ENCODE measurements around the gene RRAD. TPM values are rescaled to one million over a fixed set of nuclear protein-coding genes. Genes with fewer than 3 reads are reported as not detected.

Gene RRAD
- total RNA-seq, 1 experiment from 2014 or later, result 4.3 TPM

DNA sequence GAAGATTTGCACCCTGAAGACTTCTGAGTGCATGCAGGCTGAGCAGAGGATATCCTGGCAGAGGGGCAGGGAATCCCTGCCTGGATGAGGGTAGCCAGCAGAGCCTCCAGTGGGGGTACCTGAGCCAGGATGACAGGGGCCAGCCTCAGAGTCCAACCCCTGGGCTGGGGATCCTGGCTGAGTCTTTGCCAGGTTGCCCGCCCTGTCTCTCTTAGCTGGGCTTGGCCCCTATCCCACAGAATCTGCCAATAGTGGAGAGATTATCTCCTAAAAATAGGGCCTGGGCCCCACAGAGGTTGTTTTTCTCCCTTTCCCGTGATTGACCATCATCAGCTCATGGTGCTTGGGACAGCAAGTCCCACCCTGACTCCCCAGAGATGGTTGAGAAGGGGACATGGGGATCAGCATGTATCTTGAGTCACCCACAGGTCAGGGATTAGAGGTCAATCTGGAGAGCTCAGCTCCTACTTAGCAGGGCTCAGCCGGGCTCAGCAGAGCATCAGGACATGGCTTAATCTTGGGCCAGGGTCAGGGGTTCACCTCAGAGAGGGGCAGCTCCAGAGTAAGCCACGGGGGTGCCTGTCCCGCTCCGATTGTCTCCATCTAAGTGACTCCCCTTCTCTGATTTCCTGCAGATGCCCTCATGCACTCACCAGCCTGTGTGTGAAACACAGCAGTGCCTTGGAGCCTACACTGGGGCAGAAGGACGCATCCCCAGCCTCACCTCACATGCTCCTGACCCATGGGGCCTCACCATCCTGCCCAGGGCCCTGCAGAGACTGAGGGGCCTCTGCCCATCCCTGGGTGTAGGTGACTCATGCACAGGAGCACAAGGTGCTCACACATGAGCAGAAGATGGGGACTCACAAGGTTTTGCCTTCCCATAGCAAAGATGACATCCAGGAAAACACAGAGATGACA is 18.2 kb downstream of the RRAD start:
- CTCF ChIA-PET, result no interaction called here
- TF ChIP-seq SIN3A (IDR thresholded peaks at IDR 0.05; ENCODE audit: borderline replicate concordance, insufficient read depth, low read depth, low read length) (no peak), TCF7L2 (IDR thresholded peaks at IDR 0.05; ENCODE audit: low read depth, low read length) (no peak), POLR2AphosphoS5 (IDR thresholded peaks at IDR 0.05; ENCODE audit: low read depth, low read length) (no peak)
- TF ChIP-seq, protein P1, sequence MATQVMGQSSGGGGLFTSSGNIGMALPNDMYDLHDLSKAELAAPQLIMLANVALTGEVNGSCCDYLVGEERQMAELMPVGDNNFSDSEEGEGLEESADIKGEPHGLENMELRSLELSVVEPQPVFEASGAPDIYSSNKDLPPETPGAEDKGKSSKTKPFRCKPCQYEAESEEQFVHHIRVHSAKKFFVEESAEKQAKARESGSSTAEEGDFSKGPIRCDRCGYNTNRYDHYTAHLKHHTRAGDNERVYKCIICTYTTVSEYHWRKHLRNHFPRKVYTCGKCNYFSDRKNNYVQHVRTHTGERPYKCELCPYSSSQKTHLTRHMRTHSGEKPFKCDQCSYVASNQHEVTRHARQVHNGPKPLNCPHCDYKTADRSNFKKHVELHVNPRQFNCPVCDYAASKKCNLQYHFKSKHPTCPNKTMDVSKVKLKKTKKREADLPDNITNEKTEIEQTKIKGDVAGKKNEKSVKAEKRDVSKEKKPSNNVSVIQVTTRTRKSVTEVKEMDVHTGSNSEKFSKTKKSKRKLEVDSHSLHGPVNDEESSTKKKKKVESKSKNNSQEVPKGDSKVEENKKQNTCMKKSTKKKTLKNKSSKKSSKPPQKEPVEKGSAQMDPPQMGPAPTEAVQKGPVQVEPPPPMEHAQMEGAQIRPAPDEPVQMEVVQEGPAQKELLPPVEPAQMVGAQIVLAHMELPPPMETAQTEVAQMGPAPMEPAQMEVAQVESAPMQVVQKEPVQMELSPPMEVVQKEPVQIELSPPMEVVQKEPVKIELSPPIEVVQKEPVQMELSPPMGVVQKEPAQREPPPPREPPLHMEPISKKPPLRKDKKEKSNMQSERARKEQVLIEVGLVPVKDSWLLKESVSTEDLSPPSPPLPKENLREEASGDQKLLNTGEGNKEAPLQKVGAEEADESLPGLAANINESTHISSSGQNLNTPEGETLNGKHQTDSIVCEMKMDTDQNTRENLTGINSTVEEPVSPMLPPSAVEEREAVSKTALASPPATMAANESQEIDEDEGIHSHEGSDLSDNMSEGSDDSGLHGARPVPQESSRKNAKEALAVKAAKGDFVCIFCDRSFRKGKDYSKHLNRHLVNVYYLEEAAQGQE (IDR thresholded peaks at IDR 0.05; ENCODE audit: insufficient read depth in 1 of 2, low read depth in 2 of 2, low read length in 1 of 2), result no peak
- DNase-seq (ENCODE audit: low read depth, low spot score) (no peak), ATAC-seq (no peak)
- no peaks in the 10 kb centered on the region for H3K9me3 ChIP-seq (ENCODE audit: control insufficient read depth, insufficient read depth, low read depth, low read length)
- no peak overlapping the region for H3K27ac ChIP-seq (ENCODE audit: low read length)
- intact Hi-C loops (cut with micrococcal nuclease; ENCODE audit: unreplicated experiment) (no loop called here), in situ Hi-C loops (cut with HindIII; ENCODE audit: low pct_unique_long_range_greater_than_20kb, low sequenced_read_pairs) (no loop called here)
- no peaks in the 10 kb centered on the region for H3K36me3 ChIP-seq (ENCODE audit: control insufficient read depth, insufficient read depth, low read length)
- BruUV-seq (replicated peaks), result no TSS peak
- no peaks in the 10 kb centered on the region for H3K27me3 ChIP-seq (ENCODE audit: control insufficient read depth, insufficient read depth, low read length)
- no peaks in the 10 kb centered on the region for H3K4me1 ChIP-seq (ENCODE audit: control insufficient read depth, insufficient read depth, low read length)
- POLR2A ChIA-PET, result no interaction called here
- no peak overlapping the region for H3K4me3 ChIP-seq (ENCODE audit: low read depth in 2 of 2, low read length in 2 of 2)

DNA sequence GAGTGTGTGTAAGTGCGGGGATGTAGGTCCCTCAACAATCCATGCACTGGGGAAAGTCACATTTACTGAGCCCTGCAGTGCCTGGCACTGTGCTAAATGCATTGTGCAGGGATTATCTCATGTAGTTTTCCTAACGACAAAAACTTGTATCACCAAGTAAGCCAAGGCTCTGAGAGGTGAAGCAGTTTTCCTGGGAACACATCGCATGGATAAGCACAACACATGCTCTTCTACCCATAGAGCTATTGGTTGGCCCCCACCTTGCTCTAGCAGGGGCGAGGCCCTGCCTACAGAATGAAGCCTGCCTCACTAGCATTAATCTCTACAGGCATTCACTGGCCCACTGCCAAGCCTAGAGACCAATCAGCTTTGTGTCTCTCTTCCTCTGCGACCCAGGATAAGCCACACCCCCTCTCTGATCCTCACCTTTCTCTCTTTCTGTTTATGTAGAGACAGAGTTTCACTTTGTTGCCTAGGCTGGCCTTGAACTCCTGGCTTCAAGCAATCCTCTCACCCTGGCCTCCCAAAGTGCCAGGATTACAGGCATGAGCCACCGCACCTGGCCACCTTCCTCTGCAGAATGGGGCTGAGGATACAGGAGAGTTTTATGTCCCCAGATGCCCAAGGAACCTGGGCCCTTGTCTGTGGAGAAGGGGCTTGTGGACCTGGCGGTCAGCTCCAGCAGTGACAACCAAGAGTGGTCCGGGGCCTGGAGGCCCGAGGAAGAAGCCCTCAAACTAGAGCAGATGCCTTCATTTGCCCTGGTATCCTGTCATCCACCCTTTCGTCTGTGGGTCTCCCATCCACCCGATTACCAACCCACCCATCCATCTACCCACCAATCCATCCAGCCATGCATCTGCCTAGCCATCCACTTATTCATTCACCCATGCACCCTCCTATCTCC is 19.4 kb downstream of the RRAD start:
- ATAC-seq, result no peak
- no peak overlapping the region for H3K4me3 ChIP-seq (ENCODE audit: low read depth in 2 of 2, low read length in 2 of 2)
- ChIA-PET CTCF (no interaction called here), POLR2A (no interaction called here)
- no peaks in the 10 kb centered on the region for H3K27me3 ChIP-seq (ENCODE audit: control insufficient read depth, insufficient read depth, low read length)
- no peak overlapping the region for H3K27ac ChIP-seq (ENCODE audit: low read length)
- intact Hi-C loops (cut with micrococcal nuclease; ENCODE audit: unreplicated experiment) (no loop called here), in situ Hi-C loops (cut with HindIII; ENCODE audit: low pct_unique_long_range_greater_than_20kb, low sequenced_read_pairs) (no loop called here)
- TF ChIP-seq POLR2AphosphoS5 (IDR thresholded peaks at IDR 0.05; ENCODE audit: low read depth, low read length) (no peak), TCF7L2 (IDR thresholded peaks at IDR 0.05; ENCODE audit: low read depth, low read length) (no peak), SIN3A (IDR thresholded peaks at IDR 0.05; ENCODE audit: borderline replicate concordance, insufficient read depth, low read depth, low read length) (no peak)
- TF ChIP-seq, protein P2, sequence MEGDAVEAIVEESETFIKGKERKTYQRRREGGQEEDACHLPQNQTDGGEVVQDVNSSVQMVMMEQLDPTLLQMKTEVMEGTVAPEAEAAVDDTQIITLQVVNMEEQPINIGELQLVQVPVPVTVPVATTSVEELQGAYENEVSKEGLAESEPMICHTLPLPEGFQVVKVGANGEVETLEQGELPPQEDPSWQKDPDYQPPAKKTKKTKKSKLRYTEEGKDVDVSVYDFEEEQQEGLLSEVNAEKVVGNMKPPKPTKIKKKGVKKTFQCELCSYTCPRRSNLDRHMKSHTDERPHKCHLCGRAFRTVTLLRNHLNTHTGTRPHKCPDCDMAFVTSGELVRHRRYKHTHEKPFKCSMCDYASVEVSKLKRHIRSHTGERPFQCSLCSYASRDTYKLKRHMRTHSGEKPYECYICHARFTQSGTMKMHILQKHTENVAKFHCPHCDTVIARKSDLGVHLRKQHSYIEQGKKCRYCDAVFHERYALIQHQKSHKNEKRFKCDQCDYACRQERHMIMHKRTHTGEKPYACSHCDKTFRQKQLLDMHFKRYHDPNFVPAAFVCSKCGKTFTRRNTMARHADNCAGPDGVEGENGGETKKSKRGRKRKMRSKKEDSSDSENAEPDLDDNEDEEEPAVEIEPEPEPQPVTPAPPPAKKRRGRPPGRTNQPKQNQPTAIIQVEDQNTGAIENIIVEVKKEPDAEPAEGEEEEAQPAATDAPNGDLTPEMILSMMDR (IDR thresholded peaks at IDR 0.05), result no peak
- TF ChIP-seq, protein P1 (IDR thresholded peaks at IDR 0.05; ENCODE audit: insufficient read depth in 1 of 2, low read depth in 2 of 2, low read length in 1 of 2), result no peak
- H3K4me1 ChIP-seq (ENCODE audit: control insufficient read depth, insufficient read depth, low read length), result no peaks in the 10 kb centered on the region
- H3K9me3 ChIP-seq (ENCODE audit: control insufficient read depth, insufficient read depth, low read depth, low read length), result no peaks in the 10 kb centered on the region
- no peak for DNase-seq (ENCODE audit: low read depth, low spot score)
- H3K36me3 ChIP-seq (ENCODE audit: control insufficient read depth, insufficient read depth, low read length), result no peaks in the 10 kb centered on the region
- no TSS peak for BruUV-seq (replicated peaks)

All from Panc1 (cell line).